22Rv1 (cell line): ENCODE data around the gene SIGLEC5.

Experiments used
- ZFX ChIP-seq: fragments of 450-650 bp; IDR thresholded peaks from 2 replicates; pipeline ENCODE4 v1.6.1; 2017; ENCODE audit warnings: antibody characterized with exemption, borderline replicate concordance
- TF ChIP-seq, protein P1 (sequence below): fragments of 450-650 bp; IDR thresholded peaks from 2 replicates; pipeline ENCODE4 v1.5.1; 2017; ENCODE audit warnings: mild to moderate bottlenecking

DNA sequence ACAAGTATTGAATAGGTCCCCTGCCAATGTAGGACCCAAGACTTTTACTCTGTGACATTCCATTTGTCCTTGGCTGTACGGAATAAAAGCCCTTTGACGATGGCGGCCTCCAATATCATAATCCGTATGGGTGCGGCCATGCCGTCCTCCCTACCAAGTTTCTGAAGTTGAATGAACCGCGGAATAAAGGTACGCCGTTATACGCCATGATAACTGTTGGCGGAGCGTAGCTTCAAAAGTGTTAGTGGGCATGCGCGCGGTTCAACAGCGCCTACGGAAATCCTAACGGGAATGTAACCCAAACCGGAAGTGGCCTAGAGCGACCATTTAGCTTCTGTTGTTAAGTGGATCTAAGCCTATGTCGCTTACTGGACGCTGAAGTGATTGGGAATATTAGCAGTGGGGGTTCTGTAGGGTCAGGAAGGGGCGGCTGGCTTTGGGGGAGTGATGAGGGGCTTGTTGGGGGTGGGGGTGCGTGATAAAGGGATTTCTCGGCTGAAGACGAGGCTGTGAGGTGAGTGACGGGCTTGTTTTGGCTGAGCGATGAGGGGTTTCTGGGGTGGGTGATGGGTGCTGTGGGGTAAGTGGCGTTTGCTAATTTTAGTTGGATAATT, 59.1 kb downstream of the SIGLEC5 start, which contains the start of gene ZNF175:
- TF ChIP-seq, protein P1, sequence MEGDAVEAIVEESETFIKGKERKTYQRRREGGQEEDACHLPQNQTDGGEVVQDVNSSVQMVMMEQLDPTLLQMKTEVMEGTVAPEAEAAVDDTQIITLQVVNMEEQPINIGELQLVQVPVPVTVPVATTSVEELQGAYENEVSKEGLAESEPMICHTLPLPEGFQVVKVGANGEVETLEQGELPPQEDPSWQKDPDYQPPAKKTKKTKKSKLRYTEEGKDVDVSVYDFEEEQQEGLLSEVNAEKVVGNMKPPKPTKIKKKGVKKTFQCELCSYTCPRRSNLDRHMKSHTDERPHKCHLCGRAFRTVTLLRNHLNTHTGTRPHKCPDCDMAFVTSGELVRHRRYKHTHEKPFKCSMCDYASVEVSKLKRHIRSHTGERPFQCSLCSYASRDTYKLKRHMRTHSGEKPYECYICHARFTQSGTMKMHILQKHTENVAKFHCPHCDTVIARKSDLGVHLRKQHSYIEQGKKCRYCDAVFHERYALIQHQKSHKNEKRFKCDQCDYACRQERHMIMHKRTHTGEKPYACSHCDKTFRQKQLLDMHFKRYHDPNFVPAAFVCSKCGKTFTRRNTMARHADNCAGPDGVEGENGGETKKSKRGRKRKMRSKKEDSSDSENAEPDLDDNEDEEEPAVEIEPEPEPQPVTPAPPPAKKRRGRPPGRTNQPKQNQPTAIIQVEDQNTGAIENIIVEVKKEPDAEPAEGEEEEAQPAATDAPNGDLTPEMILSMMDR, result no peak
- no peak for TF ChIP-seq ZFX
